Measurements from ENCODE around the gene RAB4A.

The RAB4A gene

DNA sequence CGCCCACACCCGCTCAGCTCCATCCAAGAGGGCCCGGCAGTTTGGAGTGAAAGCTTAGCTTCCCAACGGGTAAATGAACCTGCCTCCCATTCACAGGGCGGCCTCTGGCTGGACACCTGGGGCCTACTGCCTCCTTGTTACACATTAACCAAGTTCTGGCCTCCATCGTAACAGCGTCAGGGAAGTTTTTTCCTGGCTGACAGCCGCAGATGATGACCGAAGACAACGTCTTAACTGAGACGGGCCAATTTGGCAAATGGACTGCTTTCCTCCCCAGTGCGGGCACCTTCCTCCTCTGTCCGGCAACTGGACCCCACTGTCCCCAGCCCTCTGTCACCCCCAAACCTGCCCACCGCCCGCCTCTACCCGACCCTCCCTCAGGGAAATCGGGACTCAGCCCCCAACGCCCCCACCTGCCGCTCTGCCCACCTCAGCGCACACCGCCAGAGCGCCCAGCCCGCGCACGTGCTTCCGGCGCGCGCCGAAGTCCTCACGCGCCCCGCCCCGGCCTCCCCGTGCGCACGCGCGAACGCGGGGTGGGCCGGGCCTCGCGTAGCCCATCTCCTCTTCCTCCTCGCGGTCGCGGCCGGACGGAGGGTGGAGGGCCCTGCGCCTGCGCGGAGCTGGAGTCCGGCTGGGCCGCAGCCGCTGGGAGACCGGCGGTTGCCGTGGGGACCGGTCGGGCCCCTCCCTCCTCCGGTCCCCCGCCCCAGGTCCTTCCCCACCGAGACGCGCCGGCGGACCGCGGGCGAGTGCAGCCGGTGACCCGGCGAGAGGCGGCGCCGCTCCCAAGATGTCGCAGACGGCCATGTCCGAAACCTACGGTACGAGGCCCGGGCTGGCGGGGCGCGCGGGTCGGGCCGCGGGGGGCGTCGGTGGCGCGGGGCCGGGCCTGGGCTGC lies at the start of gene RAB4A (continued):
- no peak; the same call in 1 of the 2 replicates for TF ChIP-seq ZNF362 (tag by site-specific recombination; IDR thresholded peaks at IDR 0.05)
- peak; percentile 45; the same call in 1 of the 2 replicates for TF ChIP-seq ZNF10 (tag by site-specific recombination; IDR thresholded peaks at IDR 0.05)
- TF ChIP-seq HOXD13 (CRISPR knock-in tag; IDR thresholded peaks at IDR 0.05; ENCODE audit: borderline replicate concordance): no peak; the same call in 1 of the 2 replicates

DNA sequence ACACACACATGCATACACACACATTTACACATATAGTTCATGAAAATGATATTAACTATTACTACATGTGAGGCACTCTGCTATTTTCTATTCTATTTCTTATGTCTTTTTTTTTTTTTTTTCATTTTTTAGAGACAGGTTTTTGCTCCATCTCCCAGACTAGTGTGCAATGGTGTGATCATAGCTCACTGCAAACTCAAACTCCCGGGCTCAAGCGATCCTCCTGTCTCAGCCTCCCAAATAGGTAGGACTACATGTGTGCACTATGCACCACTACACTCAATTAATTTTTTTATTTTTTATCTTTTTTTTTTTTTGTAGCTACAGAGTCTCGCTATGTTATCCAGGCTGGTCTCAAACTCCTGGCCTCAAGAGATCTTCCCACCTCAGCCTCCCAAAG lies 48.8 kb upstream of the RAB4A start:
- POLR2A ChIA-PET: interaction anchor here (0.6 to 1.4 kb wide), 7 partner anchors 8 to 559 kb away, joined by 3 to 7 read pairs (median 3); no protein-coding TSS in a partner anchor
- Histone ChIP-seq H3K27ac (ENCODE audit: extremely low read depth, low read depth, low read length) (peak overlapping the region; percentile 92), H3K4me1 (ENCODE audit: control insufficient read depth, insufficient read depth, low read length) (peaks cover 46% of the 10 kb centered on the region), H3K4me3 (ENCODE audit: low read depth, low read length) (no peak overlapping the region), H3K36me3 (ENCODE audit: control insufficient read depth in 2 of 2, insufficient read depth in 1 of 2, low read length in 2 of 2) (no peaks in the 10 kb centered on the region), H3K9me3 (ENCODE audit: control insufficient read depth, insufficient read depth, low read depth, low read length) (no peaks in the 10 kb centered on the region)
- TF ChIP-seq ZNF133 (tag by site-specific recombination; IDR thresholded peaks at IDR 0.05): no peak
- no peak for TF ChIP-seq ZNF785 (tag by site-specific recombination; IDR thresholded peaks at IDR 0.05)
- TF ChIP-seq ZNF555 (tag by site-specific recombination; conservative IDR thresholded peaks at IDR 0.05): no peak
- TF ChIP-seq ZNF549 (tag by site-specific recombination; IDR thresholded peaks at IDR 0.05): no peak
- no peak for TF ChIP-seq ZNF211 (tag by site-specific recombination; IDR thresholded peaks at IDR 0.05; ENCODE audit: low read depth)
- no peak for TF ChIP-seq MYNN (tag by site-specific recombination; IDR thresholded peaks at IDR 0.05; ENCODE audit: borderline replicate concordance)
- no peak for TF ChIP-seq ZNF639 (tag by site-specific recombination; IDR thresholded peaks at IDR 0.05)
- peak; percentile 91 for TF ChIP-seq ZNF362 (tag by site-specific recombination; IDR thresholded peaks at IDR 0.05)
- TF ChIP-seq ZNF626 (tag by site-specific recombination; IDR thresholded peaks at IDR 0.05): no peak
- TF ChIP-seq ZNF658 (tag by site-specific recombination; IDR thresholded peaks at IDR 0.05): no peak
- no peak for TF ChIP-seq ZNF660 (tag by site-specific recombination; IDR thresholded peaks at IDR 0.05)
- TF ChIP-seq ZBTB1 (tag by site-specific recombination; IDR thresholded peaks at IDR 0.05): 0 out of 2 replicates have a peak, but pooled peaks have one; percentile 34
- TF ChIP-seq YY1 (tag by site-specific recombination; IDR thresholded peaks at IDR 0.05): no peak
- TF ChIP-seq ZNF138 (tag by site-specific recombination; IDR thresholded peaks at IDR 0.05; ENCODE audit: borderline replicate concordance): no peak
- TF ChIP-seq ZBTB21 (tag by site-specific recombination; IDR thresholded peaks at IDR 0.05): no peak
- CTCF ChIA-PET: interaction anchor here (0.6 to 1.0 kb wide), 3 partner anchors 33 to 349 kb away, joined by 3 to 4 read pairs (median 3); no protein-coding TSS in a partner anchor

DNA sequence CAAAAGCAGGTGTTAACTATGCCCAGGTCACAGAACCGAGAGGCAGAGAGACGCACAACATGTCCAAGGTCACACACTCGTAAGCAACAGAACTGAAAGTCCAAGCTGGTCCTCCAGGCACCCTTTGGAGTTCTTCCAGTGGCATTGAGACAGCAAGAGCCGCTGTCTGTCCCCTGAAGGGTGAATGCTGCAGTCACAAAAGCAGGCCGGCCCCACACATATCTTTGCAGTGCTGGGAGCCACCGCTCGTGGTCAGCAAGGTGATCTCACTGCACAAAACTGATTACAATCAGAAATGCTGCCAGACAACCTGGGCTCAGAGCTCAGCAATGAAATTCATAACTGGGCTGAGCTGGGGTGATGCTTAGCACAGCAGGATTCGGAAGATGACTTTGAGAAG lies 47.4 kb upstream of the RAB4A start:
- Histone ChIP-seq H3K4me1 (ENCODE audit: control insufficient read depth, insufficient read depth, low read length) (peaks cover 47% of the 10 kb centered on the region), H3K36me3 (ENCODE audit: control insufficient read depth in 2 of 2, insufficient read depth in 1 of 2, low read length in 2 of 2) (no peaks in the 10 kb centered on the region), H3K27ac (ENCODE audit: extremely low read depth, low read depth, low read length) (no peak overlapping the region), H3K9me3 (ENCODE audit: control insufficient read depth, insufficient read depth, low read depth, low read length) (no peaks in the 10 kb centered on the region), H3K4me3 (ENCODE audit: low read depth, low read length) (no peak overlapping the region)
- CTCF ChIA-PET: interaction anchor here (0.6 to 1.1 kb wide), 5 partner anchors 31 to 556 kb away, joined by 3 to 5 read pairs (median 3); partner anchors contain the start of gene RHOU
- POLR2A ChIA-PET: no interaction called here
- peak; percentile 58 for TF ChIP-seq OSR2 (tag by site-specific recombination; IDR thresholded peaks at IDR 0.05)
- TF ChIP-seq REST (tag by site-specific recombination; IDR thresholded peaks at IDR 0.05): no peak
- no peak for TF ChIP-seq YY1 (tag by site-specific recombination; IDR thresholded peaks at IDR 0.05)
- peak; percentile 52; the same call in 1 of the 2 replicates for TF ChIP-seq GLIS1 (tag by site-specific recombination; IDR thresholded peaks at IDR 0.05)
- peak; percentile 59; the same call in 1 of the 2 replicates for TF ChIP-seq ZNF341 (tag by site-specific recombination; IDR thresholded peaks at IDR 0.05; ENCODE audit: low read depth)
- TF ChIP-seq ZNF394 (tag by site-specific recombination; IDR thresholded peaks at IDR 0.05; ENCODE audit: borderline replicate concordance): peak; percentile 27; the same call in 1 of the 2 replicates

Measured in HEK293 (cell line).